ENCODE results near the gene ZNF267.

DNA sequence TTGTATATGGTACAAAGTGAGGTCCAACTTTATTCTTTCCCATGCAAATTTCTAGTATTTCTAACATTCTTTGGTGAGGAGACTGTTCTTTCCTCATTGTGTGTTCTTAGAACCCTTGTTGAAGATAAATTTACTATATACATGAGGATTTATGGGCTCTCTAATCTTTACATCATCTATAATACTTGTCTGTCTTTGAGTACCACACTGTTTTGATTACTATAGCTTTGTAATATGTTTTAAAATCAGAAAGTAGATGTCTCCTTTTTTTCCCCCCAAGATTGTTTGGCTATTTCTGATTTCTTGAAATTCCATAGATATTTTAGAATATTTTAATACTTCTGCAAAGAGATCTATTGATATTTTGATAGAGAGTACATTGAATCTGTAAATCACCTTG lies 23.7 kb downstream of the ZNF267 start:
- TF ChIP-seq MZF1 (tag by site-specific recombination; IDR thresholded peaks at IDR 0.05; ENCODE audit: borderline replicate concordance) = no peak
- no peak for TF ChIP-seq KLF1 (tag by site-specific recombination; IDR thresholded peaks at IDR 0.05)
- TF ChIP-seq ZNF843 (tag by site-specific recombination; IDR thresholded peaks at IDR 0.05) = no peak
- no peak for TF ChIP-seq ZNF560 (tag by site-specific recombination; IDR thresholded peaks at IDR 0.05; ENCODE audit: borderline replicate concordance)
- TF ChIP-seq ZNF174 (tag by site-specific recombination; IDR thresholded peaks at IDR 0.05) = no peak
- TF ChIP-seq, protein P1, sequence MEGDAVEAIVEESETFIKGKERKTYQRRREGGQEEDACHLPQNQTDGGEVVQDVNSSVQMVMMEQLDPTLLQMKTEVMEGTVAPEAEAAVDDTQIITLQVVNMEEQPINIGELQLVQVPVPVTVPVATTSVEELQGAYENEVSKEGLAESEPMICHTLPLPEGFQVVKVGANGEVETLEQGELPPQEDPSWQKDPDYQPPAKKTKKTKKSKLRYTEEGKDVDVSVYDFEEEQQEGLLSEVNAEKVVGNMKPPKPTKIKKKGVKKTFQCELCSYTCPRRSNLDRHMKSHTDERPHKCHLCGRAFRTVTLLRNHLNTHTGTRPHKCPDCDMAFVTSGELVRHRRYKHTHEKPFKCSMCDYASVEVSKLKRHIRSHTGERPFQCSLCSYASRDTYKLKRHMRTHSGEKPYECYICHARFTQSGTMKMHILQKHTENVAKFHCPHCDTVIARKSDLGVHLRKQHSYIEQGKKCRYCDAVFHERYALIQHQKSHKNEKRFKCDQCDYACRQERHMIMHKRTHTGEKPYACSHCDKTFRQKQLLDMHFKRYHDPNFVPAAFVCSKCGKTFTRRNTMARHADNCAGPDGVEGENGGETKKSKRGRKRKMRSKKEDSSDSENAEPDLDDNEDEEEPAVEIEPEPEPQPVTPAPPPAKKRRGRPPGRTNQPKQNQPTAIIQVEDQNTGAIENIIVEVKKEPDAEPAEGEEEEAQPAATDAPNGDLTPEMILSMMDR (tag by site-specific recombination; IDR thresholded peaks at IDR 0.05) = no peak
- no peak for TF ChIP-seq ZNF530 (tag by site-specific recombination; IDR thresholded peaks at IDR 0.05; ENCODE audit: low read depth)
